ENCODE measurements around the gene ENPP5. TPM values are rescaled to one million over a fixed set of nuclear protein-coding genes. Genes with fewer than 3 reads are reported as not detected.
A peak's percentile ranks its signal among the peaks of the same experiment; 100 is the strongest.

Gene ENPP5
- total and polyA plus RNA-seq, 2 of the 13 experiments (the other 11 are each of a cell fraction or from before 2014, with no cell fraction given), result not detected

DNA sequence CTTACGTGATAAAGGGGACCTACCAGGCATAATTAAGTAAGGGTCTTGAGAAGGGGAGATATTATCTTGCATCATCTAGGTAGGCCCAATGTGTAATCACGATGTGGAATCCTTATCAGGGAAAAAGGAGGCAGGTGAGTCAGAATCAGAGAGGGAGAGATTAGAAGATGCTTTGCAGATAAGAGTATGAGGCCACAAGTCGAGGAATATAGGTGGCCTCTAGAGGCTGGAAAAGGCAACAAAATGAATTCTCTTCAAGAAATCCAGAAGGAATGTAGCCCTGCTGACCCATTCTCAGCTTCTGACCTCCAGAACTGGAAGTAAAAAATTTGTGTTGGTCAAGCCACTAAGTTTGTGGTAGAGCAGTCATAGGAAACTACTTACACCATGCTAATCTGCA lies 51.9 kb downstream of the ENPP5 start:
- ATAC-seq, result no peak

DNA sequence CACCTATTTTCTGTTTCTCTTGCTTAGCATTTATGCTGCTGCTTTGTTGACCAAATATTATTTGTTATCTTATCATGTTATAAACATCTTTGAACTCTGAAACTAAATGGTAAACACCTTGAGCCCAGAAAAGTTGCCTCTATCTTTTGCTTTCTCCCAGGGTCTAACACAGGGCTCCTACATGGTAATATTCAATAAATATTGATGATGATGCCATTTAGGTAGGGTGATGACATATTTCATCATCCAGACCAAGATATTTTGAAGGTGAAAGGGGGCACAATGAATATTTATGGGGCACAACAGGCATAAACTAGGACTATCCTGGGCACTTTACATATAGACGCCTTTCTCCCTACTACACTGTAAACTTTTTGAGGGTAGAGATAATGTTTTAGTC lies 52.6 kb downstream of the ENPP5 start:
- Histone ChIP-seq H3K79me2 (ENCODE audit: insufficient read depth, low read length) (no peaks in the 10 kb centered on the region), H4K20me1 (ENCODE audit: insufficient read depth, low read length) (no peaks in the 10 kb centered on the region), H3K27ac (ENCODE audit: extremely low read length, insufficient read depth, low read length) (no peak overlapping the region), H3K36me3 (replicated peaks in 1 of 2; ENCODE audit: control insufficient read depth in 1 of 2, insufficient read depth in 2 of 2, low read length in 2 of 2) (no peaks in the 10 kb centered on the region), H3K9me3 (ENCODE audit: low read length) (no peaks in the 10 kb centered on the region), H3K9ac (ENCODE audit: insufficient read depth, low read depth, low read length) (no peak overlapping the region), H3K4me1 (ENCODE audit: insufficient read depth, low read length) (no peaks in the 10 kb centered on the region), H3K27me3 (ENCODE audit: control insufficient read depth in 1 of 2, insufficient read depth in 2 of 2, low read length in 2 of 2) (no peaks in the 10 kb centered on the region), H2AFZ (ENCODE audit: low read length) (no peak overlapping the region), H3K4me2 (ENCODE audit: low read depth, low read length) (no peak overlapping the region), H3K4me3 (replicated peaks in 1 of 3; ENCODE audit: insufficient read depth in 1 of 3, low read depth in 2 of 3, low read length in 3 of 3) (no peak overlapping the region)
- FAIRE-seq, result no peak
- 6% methylated on average over 1 of the region's 1 CpG for WGBS (ENCODE audit: low lambda C conversion rate)
- TF ChIP-seq MAFK (conservative IDR thresholded peaks at IDR 0.05 in 1 of 2, IDR thresholded peaks at IDR 0.05 in 1 of 2; ENCODE audit: low read length in 2 of 2) (0 out of 4 replicates have a peak, but pooled peaks of 1 of the 2 experiments have one; percentile 8), CEBPG (CRISPR knock-in tag; IDR thresholded peaks at IDR 0.05) (no peak), KLF13 (CRISPR knock-in tag; IDR thresholded peaks at IDR 0.05) (no peak), DMAP1 (CRISPR knock-in tag; IDR thresholded peaks at IDR 0.05) (no peak), CEBPB (IDR thresholded peaks at IDR 0.05; ENCODE audit: borderline replicate concordance, low read depth, low read length) (peak; percentile 16; the same call in 1 of the 2 replicates)
- DNase-seq (ENCODE audit: low spot score), result no peak
- in situ Hi-C loops (cut with HindIII; ENCODE audit: extremely low pct_ligation_motif_present, low pct_unique_long_range_greater_than_20kb), result no loop called here
- no TSS peak for BruUV-seq (replicated peaks)
- POLR2A ChIA-PET, result no interaction called here
- intact Hi-C loops (cut with micrococcal nuclease; ENCODE audit: unreplicated experiment), result no loop called here
- CTCF ChIA-PET (ENCODE audit: low intra/inter-chr PET ratio, low total read pairs), result no interaction called here
- no peak for ATAC-seq

More for the DNA sequence above, 51.9 kb downstream of the ENPP5 start:
- in situ Hi-C loops (cut with HindIII; ENCODE audit: extremely low pct_ligation_motif_present, low pct_unique_long_range_greater_than_20kb) (no loop called here), intact Hi-C loops (cut with micrococcal nuclease; ENCODE audit: unreplicated experiment) (no loop called here)
- Histone ChIP-seq H3K27me3 (ENCODE audit: control insufficient read depth in 1 of 2, insufficient read depth in 2 of 2, low read length in 2 of 2) (no peaks in the 10 kb centered on the region), H2AFZ (ENCODE audit: low read length) (no peak overlapping the region), H3K9ac (ENCODE audit: insufficient read depth, low read depth, low read length) (no peak overlapping the region), H4K20me1 (ENCODE audit: insufficient read depth, low read length) (no peaks in the 10 kb centered on the region), H3K4me3 (replicated peaks in 1 of 3; ENCODE audit: insufficient read depth in 1 of 3, low read depth in 2 of 3, low read length in 3 of 3) (no peak overlapping the region), H3K36me3 (replicated peaks in 1 of 2; ENCODE audit: control insufficient read depth in 1 of 2, insufficient read depth in 2 of 2, low read length in 2 of 2) (no peaks in the 10 kb centered on the region), H3K4me1 (ENCODE audit: insufficient read depth, low read length) (no peaks in the 10 kb centered on the region), H3K4me2 (ENCODE audit: low read depth, low read length) (no peak overlapping the region), H3K27ac (ENCODE audit: extremely low read length, insufficient read depth, low read length) (no peak overlapping the region), H3K79me2 (ENCODE audit: insufficient read depth, low read length) (no peaks in the 10 kb centered on the region), H3K9me3 (ENCODE audit: low read length) (no peaks in the 10 kb centered on the region)
- no peak for FAIRE-seq
- no peak for DNase-seq (ENCODE audit: low spot score)
- CTCF ChIA-PET (ENCODE audit: low intra/inter-chr PET ratio, low total read pairs), result no interaction called here
- TF ChIP-seq, protein P1, sequence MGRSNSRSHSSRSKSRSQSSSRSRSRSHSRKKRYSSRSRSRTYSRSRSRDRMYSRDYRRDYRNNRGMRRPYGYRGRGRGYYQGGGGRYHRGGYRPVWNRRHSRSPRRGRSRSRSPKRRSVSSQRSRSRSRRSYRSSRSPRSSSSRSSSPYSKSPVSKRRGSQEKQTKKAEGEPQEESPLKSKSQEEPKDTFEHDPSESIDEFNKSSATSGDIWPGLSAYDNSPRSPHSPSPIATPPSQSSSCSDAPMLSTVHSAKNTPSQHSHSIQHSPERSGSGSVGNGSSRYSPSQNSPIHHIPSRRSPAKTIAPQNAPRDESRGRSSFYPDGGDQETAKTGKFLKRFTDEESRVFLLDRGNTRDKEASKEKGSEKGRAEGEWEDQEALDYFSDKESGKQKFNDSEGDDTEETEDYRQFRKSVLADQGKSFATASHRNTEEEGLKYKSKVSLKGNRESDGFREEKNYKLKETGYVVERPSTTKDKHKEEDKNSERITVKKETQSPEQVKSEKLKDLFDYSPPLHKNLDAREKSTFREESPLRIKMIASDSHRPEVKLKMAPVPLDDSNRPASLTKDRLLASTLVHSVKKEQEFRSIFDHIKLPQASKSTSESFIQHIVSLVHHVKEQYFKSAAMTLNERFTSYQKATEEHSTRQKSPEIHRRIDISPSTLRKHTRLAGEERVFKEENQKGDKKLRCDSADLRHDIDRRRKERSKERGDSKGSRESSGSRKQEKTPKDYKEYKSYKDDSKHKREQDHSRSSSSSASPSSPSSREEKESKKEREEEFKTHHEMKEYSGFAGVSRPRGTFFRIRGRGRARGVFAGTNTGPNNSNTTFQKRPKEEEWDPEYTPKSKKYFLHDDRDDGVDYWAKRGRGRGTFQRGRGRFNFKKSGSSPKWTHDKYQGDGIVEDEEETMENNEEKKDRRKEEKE (IDR thresholded peaks at IDR 0.05), result no peak
- no TSS peak for BruUV-seq (replicated peaks)
- POLR2A ChIA-PET, result no interaction called here
- WGBS (ENCODE audit: low lambda C conversion rate), result 8% methylated on average over 3 of the region's 3 CpGs
